Neural crest cell (in vitro differentiated cells): ENCODE results near the gene CTNNB1. TPM values are rescaled to one million over a fixed set of nuclear protein-coding genes. Genes with fewer than 3 reads are reported as not detected.

Experiments used
- DNase-seq: peaks from one replicate; pipeline ENCODE4 v3.0.0; 2021; ENCODE audit warnings: low read depth, mixed read lengths, low spot score
- H3K27ac Mint-ChIP-seq: one replicate; pipeline ENCODE4 v1.8.0; 2021; ENCODE audit warnings: mild to moderate bottlenecking, mixed read lengths; ENCODE audit not compliant: unreplicated experiment
- H3K27me3 Mint-ChIP-seq: 2 replicates; pipeline ENCODE4 v1.8.0; 2021; ENCODE audit warnings: low read depth, mild to moderate bottlenecking, mixed read lengths
- H3K36me3 Mint-ChIP-seq: 2 replicates; pipeline ENCODE4 v1.8.0; 2021; ENCODE audit warnings: low read depth, mild to moderate bottlenecking, mixed read lengths
- H3K4me1 Mint-ChIP-seq: 2 replicates; pipeline ENCODE4 v1.8.0; 2021; ENCODE audit warnings: mixed read lengths
- H3K4me3 Mint-ChIP-seq: one replicate; pipeline ENCODE4 v1.8.0; 2021; ENCODE audit warnings: mild to moderate bottlenecking, mixed read lengths
- H3K9me3 Mint-ChIP-seq: 2 replicates; pipeline ENCODE4 v1.8.0; 2021; ENCODE audit warnings: mixed read lengths
- CTCF ChIP-seq: fragments of 200-600 bp; sonication (generic); conservative IDR thresholded peaks from 2 replicates; pipeline ENCODE4 v1.5.0; 2021; ENCODE audit warnings: antibody characterized with exemption, mild to moderate bottlenecking
- total RNA-seq: library from RNA; stranded (reverse); gene quantifications from 2 replicates; pipeline ENCODE4 v1.2.1, GENCODE V29; 2021

The CTNNB1 gene
- total RNA-seq, 1 donor from 2014 or later, result 550 TPM

- H3K4me1 Mint-ChIP-seq, result peaks cover 58% of the 10 kb centered on the region
- H3K27me3 Mint-ChIP-seq, result no peaks in the 10 kb centered on the region
- peaks cover 4% of the 10 kb centered on the region for H3K36me3 Mint-ChIP-seq
- H3K4me3 Mint-ChIP-seq, result no peak overlapping the region
- H3K9me3 Mint-ChIP-seq, result no peaks in the 10 kb centered on the region
- no peak for DNase-seq
- no peak for TF ChIP-seq CTCF
- no peak overlapping the region for H3K27ac Mint-ChIP-seq
Observed at GRCh38 chr3:41216422-41216821, 17.1 kb downstream of the CTNNB1 start.

- H3K36me3 Mint-ChIP-seq, result no peaks in the 10 kb centered on the region
- no peak overlapping the region for H3K4me3 Mint-ChIP-seq
- no peaks in the 10 kb centered on the region for H3K9me3 Mint-ChIP-seq
- DNase-seq, result no peak
- peaks cover 57% of the 10 kb centered on the region for H3K4me1 Mint-ChIP-seq
- H3K27ac Mint-ChIP-seq, result no peak overlapping the region
- TF ChIP-seq CTCF, result no peak
- H3K27me3 Mint-ChIP-seq, result no peaks in the 10 kb centered on the region
Observed at GRCh38 chr3:41216993-41217392, 17.7 kb downstream of the CTNNB1 start.

- TF ChIP-seq CTCF, result no peak
- H3K27me3 Mint-ChIP-seq, result no peaks in the 10 kb centered on the region
- H3K36me3 Mint-ChIP-seq, result no peaks in the 10 kb centered on the region
- DNase-seq, result no peak
- H3K4me1 Mint-ChIP-seq, result peaks cover 44% of the 10 kb centered on the region
- H3K9me3 Mint-ChIP-seq, result no peaks in the 10 kb centered on the region
- no peak overlapping the region for H3K4me3 Mint-ChIP-seq
- H3K27ac Mint-ChIP-seq, result no peak overlapping the region
Observed at GRCh38 chr3:41219424-41219823, 20.1 kb downstream of the CTNNB1 start.

GRCh38 chr3:41220906-41221677, 21.8 kb downstream of the CTNNB1 start:
- DNase-seq, result no peak
- Mint-ChIP-seq H3K27ac (no peak overlapping the region), H3K4me1 (peaks cover 35% of the 10 kb centered on the region), H3K36me3 (peaks cover 4% of the 10 kb centered on the region), H3K4me3 (no peak overlapping the region), H3K27me3 (no peaks in the 10 kb centered on the region), H3K9me3 (no peaks in the 10 kb centered on the region)
- no peak for TF ChIP-seq CTCF

GRCh38 chr3:41222012-41222411, 22.7 kb downstream of the CTNNB1 start:
- no peaks in the 10 kb centered on the region for H3K9me3 Mint-ChIP-seq
- TF ChIP-seq CTCF, result no peak
- no peak overlapping the region for H3K4me3 Mint-ChIP-seq

More at GRCh38 chr3:41222012-41222411, 22.7 kb downstream of the CTNNB1 start:
- H3K27me3 Mint-ChIP-seq, result no peaks in the 10 kb centered on the region
- no peak overlapping the region for H3K27ac Mint-ChIP-seq
- H3K36me3 Mint-ChIP-seq, result peaks cover 12% of the 10 kb centered on the region
- DNase-seq, result no peak
- H3K4me1 Mint-ChIP-seq, result peaks cover 28% of the 10 kb centered on the region
